Kidney glomerular epithelial cell (primary cell): Measurements from ENCODE around the gene HYAL3.
"Not testable (repeated sequence)": the region's sequence is repeated elsewhere in the genome, so short reads cannot be mapped to it uniquely, and the experiment has no call there.

ENCODE experiments used
- DNase-seq: peaks from one replicate; lab custom pipeline; 2025; lab: John Stamatoyannopoulos, UW

Gene HYAL3

GRCh38 chr3:50270422-50271224 lies 28.6 kb downstream of the HYAL3 start:
- DNase-seq, result no peak

GRCh38 chr3:50269977-50270413 lies 29.2 kb downstream of the HYAL3 start:
- peak; percentile 54 for DNase-seq

GRCh38 chr3:50269460-50269859 lies 29.7 kb downstream of the HYAL3 start:
- DNase-seq, result no peak

GRCh38 chr3:50268703-50269451 lies 30.3 kb downstream of the HYAL3 start, which contains the start of gene SEMA3B:
TSS of gene SEMA3B (plus strand) at chr3:50269147. CDS start at chr3:50269241, 94 bp downstream.
- peak; percentile 72 for DNase-seq

- DNase-seq, result no peak
These were observed 30.9 kb downstream of the HYAL3 start for GRCh38 chr3:50268276-50268675.

- no peak for DNase-seq
These were observed 31.8 kb downstream of the HYAL3 start for GRCh38 chr3:50267280-50267913.

GRCh38 chr3:50266836-50267235 lies 32.4 kb downstream of the HYAL3 start:
- no peak for DNase-seq

GRCh38 chr3:50266017-50266416 lies 33.2 kb downstream of the HYAL3 start:
- no peak for DNase-seq

- DNase-seq, result no peak
These were observed 33.6 kb downstream of the HYAL3 start for GRCh38 chr3:50265571-50265970.

- no peak for DNase-seq
These were observed 34.2 kb downstream of the HYAL3 start for GRCh38 chr3:50264964-50265485.

- DNase-seq, result peak; percentile 93
These were observed 34.7 kb downstream of the HYAL3 start for GRCh38 chr3:50264383-50264963.

GRCh38 chr3:50263478-50264382 lies 35.5 kb downstream of the HYAL3 start:
- no peak for DNase-seq

- DNase-seq, result no peak
These were observed 36.4 kb downstream of the HYAL3 start for GRCh38 chr3:50262778-50263177.

GRCh38 chr3:50262200-50262599 lies 37.0 kb downstream of the HYAL3 start:
- not testable (repeated sequence) for DNase-seq

GRCh38 chr3:50261505-50261904 lies 37.7 kb downstream of the HYAL3 start:
- no peak for DNase-seq

GRCh38 chr3:50260942-50261441 lies 38.2 kb downstream of the HYAL3 start:
- DNase-seq, result no peak

- peak; percentile 70 for DNase-seq
These were observed 38.9 kb downstream of the HYAL3 start for GRCh38 chr3:50260027-50260941.

GRCh38 chr3:50259432-50260026 lies 39.7 kb downstream of the HYAL3 start:
- no peak for DNase-seq

- DNase-seq, result no peak
These were observed 40.2 kb downstream of the HYAL3 start for GRCh38 chr3:50258979-50259378.
